HG02973 (cell line): ENCODE results near the gene BRWD1.
A peak's percentile ranks its signal among the peaks of the same experiment; 100 is the strongest.

ENCODE experiments used
- ATAC-seq: cut with Tn5 transposase; IDR thresholded peaks from one replicate; pipeline ENCODE4 v1.9.1; 2021; ENCODE audit warnings: moderate library complexity; ENCODE audit not compliant: unreplicated experiment

The BRWD1 gene

DNA sequence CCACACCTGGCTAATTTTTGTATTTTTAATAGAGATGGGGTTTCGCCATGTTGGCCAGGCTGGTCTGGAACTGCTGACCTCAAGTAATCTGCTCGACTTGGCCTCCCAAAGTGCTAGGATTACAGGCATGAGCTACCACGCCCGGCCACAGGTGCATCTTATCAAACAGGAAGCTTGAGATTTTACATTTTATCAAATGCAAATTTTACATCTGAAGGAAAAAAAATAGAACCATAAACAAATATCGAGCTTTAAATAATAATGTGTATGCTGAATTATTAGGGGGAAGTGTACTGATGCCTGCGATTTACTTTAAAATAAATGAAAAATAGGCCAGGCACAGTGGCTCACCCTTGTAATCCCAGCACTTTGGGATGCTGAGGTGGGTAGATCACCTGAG lies 16.6 kb upstream of the BRWD1 start:
- ATAC-seq: no peak

GRCh38 chr21:39327727-39328126 lies 14.3 kb upstream of the BRWD1 start:
- ATAC-seq: no peak

GRCh38 chr21:39326607-39327307 lies 13.3 kb upstream of the BRWD1 start:
- ATAC-seq: no peak

- no peak for ATAC-seq
Measured at GRCh38 chr21:39325458-39325857, 12.0 kb upstream of the BRWD1 start.

- ATAC-seq: no peak
Measured at GRCh38 chr21:39321424-39321823, 8.0 kb upstream of the BRWD1 start.

DNA sequence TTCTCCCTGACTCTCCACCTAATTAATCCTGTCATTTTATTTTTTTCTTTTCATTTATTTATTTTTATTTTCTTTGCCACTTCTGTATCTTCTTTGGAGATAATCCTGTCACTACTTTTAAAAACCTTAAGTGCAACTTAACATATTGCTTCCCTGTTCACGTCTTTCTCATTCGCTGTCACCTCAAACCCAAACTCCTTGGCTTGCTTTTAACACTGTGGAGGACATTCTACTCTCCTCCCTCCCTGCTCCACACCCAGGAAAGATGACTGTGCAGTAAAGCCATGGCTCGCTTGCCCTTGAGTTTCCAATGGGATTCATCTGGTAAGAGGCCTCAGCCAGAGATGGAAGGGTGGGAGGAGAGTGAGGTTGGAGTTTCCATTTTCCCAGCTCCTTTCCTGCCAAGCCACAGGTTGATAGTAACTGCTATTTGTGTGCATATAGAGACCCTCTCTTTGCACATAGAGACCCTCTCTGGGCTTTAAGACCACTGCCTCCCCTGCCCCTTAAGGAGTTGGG lies 6.4 kb upstream of the BRWD1 start:
- no peak for ATAC-seq

GRCh38 chr21:39319251-39319756 lies 5.9 kb upstream of the BRWD1 start:
- ATAC-seq: no peak

- ATAC-seq: no peak
Measured at GRCh38 chr21:39318091-39318959, 4.9 kb upstream of the BRWD1 start.

DNA sequence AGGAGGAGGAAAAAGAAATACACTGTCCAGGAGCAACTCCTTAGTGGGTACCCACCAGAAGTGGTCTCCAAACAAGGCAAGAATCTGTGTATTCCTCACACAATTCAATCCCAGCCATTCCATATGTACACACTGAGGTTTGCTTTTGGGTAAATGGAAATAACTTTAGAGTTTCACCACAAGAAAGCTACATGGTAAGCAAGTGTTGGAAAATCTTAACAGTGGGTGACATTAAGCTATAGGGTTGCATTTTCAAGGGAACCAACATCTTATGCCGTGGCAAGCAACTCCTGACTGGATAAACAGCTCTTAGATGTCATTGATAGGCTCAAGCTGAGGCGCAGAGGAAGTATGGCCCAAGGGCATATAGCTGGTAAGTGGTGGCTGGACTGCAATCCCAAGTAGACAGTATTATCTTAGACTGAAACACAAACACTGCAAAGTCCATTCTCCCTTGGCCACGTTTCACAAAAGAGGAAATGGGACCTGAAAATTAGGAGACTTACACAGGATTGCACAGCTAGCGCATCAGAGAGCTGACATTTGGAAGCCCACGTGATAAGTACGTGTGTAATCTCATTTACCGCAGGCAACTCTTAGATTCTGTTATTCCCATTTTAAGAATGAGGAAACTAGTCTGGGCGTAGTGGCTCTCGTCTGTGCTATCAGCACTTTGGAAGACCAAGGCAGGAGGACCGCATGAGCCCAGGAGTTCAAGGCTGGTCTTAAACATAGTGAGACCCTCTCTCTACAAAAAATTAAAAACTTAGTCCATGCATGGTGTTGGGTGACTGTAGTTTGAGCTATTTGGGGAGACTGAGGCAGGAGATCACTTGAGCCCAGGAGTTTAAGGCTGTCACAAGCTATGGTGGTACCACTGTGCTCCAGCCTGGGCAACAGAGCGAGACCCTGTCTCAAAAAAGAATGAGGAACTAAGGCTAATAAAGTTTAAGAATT lies 4.0 kb upstream of the BRWD1 start:
- no peak for ATAC-seq

DNA sequence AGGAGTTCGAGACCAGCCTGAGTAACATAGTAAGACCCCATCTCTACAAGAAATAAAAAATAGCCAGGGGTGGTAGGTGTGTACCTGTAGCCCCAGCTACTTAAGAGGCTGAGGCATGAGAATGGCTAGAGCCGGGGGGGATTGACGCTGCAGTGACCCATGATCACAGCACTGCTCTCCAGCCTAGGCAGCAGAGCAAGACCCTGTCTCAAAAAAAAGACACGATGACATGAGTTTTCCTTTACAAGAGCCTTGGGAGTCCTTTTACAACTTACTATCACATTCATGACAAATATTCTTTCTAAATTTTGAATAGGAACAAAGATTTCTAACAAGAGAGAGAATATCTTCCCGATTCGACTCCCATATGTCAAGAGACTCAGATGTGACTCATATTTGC lies 3.3 kb upstream of the BRWD1 start:
- no peak for ATAC-seq

DNA sequence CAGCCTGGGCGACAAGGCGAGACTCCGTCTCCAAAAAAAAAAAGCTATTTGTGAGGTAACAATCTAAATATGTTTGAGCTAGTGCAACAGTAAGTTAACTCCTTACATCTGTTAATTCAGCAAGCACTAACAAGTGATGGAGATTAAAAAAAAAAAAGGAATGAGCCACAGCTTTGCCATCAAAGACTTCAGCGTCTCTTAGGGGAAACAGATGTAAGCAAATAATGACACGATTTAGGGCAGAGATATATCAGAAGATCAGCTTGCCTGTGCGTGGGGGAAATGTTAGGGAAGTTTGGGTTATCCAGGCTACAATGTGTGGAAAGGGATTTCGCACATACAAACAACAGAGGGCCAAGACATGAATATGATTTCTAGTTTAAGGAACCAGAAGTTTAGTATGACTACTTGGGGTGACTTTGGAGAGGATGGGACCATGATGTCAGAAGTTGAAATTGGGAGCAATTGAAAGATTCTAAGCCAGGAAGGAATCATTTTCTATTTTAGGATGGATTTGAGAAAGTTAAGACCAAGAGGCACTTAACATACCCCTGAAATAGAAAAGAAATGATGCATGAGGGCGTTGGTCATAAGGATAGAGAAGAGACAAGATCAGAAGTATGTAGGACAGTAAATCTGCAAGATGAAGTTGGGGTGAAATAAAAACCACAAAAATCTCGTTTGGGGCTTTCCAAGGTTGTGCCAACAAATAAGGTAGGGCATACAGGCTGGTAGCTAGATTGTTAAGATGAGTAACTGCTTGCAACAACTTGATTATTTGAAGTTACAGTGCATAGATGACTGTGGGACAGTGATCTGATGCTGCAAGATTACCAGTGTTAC lies 2.4 kb upstream of the BRWD1 start:
- ATAC-seq: no peak

DNA sequence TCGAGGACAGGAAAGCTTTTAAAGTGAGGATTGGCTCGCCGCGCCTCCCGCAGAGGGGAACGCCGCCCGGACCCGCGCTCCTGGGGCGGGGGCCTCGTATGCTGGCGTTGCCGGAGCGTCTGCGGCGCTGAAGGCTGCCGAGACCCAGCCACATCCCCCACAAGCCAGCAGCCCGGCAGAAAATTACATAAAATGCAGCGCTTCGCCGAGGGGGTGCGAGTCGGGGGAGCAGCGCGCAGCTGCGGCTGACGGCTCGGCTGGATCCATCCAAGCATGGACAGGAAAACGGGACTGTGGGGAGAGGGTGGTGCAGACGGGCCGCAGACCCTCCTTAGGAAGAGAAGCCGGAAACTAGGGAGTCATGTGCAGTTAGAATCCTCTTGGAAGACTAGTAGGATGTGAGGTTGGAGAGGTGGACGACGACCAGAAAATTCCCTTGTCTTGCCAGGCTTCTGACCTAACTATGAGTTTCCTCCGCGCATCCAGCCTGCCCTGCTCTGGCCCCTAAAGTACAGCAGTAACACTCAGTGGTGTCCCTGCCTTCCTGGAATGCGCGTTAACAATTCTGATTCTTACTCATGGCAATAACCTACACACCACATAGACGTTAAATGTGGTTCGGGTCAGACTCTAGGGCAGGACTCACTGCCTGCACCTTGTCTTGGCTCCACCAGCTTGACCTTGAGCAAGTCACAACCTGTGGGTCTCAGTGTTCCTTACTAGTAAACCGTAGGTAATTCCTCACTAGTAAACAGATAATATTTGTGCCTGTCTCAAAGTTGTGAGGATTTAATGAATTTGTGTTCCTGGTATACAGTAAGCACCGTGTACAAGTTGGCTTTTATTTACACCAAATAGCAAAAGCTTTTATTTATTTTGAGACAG lies 953 bp upstream of the BRWD1 start:
- ATAC-seq: peak; percentile 6

- ATAC-seq: peak; percentile 6
Measured at GRCh38 chr21:39313042-39313570, 326 bp downstream of the BRWD1 start.

DNA sequence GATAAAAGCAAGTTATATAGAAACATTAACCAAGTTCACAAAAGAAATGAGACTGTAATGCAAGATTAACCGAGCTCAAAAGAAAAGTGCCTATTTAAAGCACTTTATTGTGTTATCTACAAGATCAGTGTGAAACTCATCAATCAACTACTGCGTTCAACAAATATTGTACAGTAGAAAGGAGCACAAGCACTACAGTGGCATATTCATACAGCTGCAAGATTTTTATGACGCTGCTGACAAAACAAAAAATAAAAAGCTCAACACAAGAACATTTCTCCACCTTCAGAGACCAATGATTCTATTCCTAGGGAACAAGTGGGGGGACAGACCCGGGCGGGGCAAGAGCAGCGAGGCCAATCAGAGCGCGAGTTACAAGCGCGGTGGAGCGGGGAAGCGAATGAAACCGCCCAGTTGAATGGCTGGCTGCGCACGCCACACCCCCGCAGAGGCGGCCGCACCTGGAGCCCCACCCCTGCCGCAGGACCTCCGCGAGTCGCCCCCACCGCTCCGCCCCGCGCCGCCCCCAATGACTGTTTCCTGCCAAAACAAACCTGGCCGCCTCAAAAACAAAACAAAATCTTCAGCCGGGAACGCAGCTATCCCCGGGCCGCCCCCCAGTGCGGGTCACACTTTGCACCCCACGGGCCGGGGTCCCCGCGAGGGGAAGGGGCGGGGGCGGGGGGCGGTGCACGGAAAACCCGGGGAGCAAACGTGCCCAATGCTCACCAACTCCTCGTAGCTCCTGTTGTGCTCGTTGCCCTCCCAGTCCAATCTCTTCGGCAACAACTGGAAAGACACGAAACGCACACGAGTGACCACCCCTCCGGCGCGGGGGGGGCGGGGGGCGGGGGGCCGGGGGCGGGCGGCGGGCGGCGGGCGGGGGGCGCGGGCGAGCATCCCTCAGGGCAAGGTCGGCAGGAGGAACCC lies 1.1 kb downstream of the BRWD1 start:
- peak; percentile 63 for ATAC-seq

GRCh38 chr21:39311164-39311563 lies 2.3 kb downstream of the BRWD1 start:
- no peak for ATAC-seq

DNA sequence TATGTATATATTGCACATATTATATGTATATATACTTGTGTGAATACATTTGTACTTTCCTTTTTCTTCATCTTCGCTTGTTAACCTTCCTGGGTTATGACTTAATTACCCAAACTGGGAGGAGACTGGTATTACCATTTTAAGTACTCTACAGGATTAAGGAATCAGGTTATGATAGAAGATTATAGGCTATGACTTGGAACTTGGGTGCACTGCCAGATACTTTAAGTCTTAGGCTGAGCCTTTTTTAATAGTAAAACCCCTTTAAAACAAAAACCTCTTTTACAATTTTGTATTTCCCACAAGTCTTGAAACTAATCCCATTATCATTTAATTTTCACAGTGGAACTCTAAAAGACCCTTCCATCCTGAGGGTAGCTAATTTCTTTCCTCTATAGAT lies 6.0 kb downstream of the BRWD1 start:
- ATAC-seq: no peak

DNA sequence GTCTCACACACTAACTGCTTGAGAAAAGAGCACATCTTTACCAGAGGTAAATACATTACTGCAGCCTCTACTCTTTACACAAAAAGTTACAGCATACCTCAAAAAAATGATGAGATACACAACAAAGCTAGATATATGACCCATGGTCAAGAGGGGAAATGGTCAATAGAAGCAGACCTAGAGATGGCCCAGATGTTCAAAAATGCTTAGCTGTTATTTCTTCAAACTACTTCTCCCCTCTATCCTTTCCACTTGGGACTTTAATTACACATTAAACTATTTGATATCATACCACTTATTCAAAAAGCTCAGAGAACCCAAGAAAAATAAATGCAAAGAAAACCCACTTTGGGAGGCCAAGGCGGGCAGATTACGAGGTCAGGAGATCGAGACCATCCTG lies 12.8 kb downstream of the BRWD1 start:
- ATAC-seq: no peak

GRCh38 chr21:39296891-39297290 lies 16.5 kb downstream of the BRWD1 start:
- no peak for ATAC-seq
